ENCODE results near the gene TLR4.
A peak's percentile ranks its signal among the peaks of the same experiment; 100 is the strongest.

The TLR4 gene

DNA sequence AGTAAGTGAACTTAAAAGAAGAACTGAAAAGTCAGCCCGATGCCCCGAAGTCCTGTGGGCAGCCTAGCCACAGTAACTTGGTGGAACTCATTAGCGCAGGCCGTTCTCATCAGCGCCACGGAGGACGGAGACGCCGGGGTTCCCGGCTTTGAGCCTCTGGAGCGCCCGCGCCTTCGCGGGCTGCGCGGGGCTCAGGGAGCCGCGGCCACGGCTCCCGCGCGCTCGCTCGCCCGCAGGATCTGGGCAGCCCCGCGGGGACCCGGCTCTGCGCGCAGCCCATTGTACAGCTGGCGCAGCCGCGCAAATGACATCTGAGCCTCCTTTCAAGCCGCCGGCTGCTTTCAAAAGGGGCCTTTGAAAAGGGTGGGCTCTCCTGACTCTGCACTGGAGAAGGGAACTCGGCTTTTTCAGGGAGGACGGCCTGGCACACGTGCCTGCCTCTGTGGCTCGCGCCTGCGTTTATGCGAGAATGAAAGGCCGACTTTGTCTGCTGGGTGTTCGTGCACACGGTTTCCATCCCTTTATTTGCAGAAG, 40.7 kb downstream of the TLR4 start:
- H3K4me3 ChIP-seq (ENCODE audit: low read depth, low read length): peak overlapping the region; percentile 39
- in situ Hi-C loops (cut with HindIII; ENCODE audit: low sequenced_read_pairs): no loop called here
- TF ChIP-seq, protein P1, sequence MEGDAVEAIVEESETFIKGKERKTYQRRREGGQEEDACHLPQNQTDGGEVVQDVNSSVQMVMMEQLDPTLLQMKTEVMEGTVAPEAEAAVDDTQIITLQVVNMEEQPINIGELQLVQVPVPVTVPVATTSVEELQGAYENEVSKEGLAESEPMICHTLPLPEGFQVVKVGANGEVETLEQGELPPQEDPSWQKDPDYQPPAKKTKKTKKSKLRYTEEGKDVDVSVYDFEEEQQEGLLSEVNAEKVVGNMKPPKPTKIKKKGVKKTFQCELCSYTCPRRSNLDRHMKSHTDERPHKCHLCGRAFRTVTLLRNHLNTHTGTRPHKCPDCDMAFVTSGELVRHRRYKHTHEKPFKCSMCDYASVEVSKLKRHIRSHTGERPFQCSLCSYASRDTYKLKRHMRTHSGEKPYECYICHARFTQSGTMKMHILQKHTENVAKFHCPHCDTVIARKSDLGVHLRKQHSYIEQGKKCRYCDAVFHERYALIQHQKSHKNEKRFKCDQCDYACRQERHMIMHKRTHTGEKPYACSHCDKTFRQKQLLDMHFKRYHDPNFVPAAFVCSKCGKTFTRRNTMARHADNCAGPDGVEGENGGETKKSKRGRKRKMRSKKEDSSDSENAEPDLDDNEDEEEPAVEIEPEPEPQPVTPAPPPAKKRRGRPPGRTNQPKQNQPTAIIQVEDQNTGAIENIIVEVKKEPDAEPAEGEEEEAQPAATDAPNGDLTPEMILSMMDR (IDR thresholded peaks at IDR 0.05; ENCODE audit: low read depth, low read length, missing control alignments): no peak
- no peak for DNase-seq (ENCODE audit: low read depth)

DNA sequence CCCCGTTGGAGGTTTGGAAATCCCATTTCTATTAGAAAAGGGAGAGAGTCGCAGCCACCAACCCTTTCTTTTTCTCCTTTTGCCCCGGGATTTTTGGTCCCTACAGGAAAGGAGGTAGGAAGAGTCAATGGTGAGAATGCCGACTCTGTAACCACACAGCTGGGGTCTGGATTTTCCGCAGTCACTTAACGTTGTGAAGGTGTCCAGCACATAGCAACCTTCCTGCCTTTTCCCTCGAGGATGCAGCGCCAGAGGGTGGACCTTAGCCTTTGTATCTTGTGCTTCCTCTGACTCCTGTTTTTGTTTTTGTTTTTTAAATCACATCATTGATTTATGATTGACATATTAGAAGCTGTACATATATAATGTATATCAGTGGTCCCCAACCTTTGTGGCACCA, 41.4 kb downstream of the TLR4 start:
- in situ Hi-C loops (cut with HindIII; ENCODE audit: low sequenced_read_pairs): no loop called here
- H3K4me3 ChIP-seq (ENCODE audit: low read depth, low read length): no peak overlapping the region
- TF ChIP-seq, protein P1 (IDR thresholded peaks at IDR 0.05; ENCODE audit: low read depth, low read length, missing control alignments): no peak
- DNase-seq (ENCODE audit: low read depth): no peak

DNA sequence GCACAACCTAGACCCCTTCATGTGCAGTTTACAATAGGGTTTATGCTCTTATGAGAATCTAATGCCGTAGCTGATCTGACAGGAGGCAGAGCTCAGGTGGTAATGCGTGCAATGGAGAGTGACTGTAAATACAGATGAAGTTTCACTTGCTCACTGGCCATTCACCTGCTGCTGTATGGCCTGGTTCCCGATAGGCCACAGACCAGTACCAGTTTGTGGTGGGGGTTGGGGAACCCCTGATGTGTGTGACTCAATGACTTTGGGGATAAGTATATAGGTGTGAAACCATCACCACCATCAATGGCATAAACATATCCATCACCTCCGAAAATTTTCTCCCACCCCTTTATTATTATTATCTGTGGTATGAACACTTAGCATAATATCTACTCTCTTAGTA, 42.1 kb downstream of the TLR4 start:
- no peak for DNase-seq (ENCODE audit: low read depth)
- in situ Hi-C loops (cut with HindIII; ENCODE audit: low sequenced_read_pairs): no loop called here
- TF ChIP-seq, protein P1 (IDR thresholded peaks at IDR 0.05; ENCODE audit: low read depth, low read length, missing control alignments): no peak
- H3K4me3 ChIP-seq (ENCODE audit: low read depth, low read length): no peak overlapping the region

DNA sequence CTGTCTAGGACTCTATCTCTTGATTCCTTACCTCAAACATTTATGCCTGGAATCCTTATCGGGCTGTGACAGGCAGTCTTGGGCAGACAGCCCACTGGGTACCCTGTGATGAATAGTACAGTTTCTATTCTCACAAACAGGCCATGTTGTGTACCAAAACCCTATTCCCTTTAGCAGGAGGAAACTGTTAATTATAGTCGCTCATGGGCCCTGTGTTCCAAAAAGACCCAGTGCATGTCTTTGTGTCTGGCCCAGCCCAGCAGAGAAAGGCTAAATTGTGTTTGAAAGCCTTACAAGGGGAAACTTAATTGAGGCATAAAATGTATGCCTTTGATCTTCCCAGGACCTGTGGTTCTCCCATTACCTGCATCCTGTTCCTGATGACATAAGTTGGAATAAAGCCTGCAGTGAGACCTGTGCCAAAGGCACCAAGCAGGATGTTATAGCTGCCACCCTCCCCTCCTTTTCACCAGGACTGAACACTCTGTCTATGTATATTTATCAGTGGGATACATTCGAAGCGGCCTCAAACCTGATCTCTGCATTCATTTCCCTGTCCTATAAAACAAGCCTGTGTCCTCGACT, 43.3 kb downstream of the TLR4 start:
- TF ChIP-seq, protein P1 (IDR thresholded peaks at IDR 0.05; ENCODE audit: low read depth, low read length, missing control alignments): no peak
- no peak overlapping the region for H3K4me3 ChIP-seq (ENCODE audit: low read depth, low read length)
- in situ Hi-C loops (cut with HindIII; ENCODE audit: low sequenced_read_pairs): no loop called here
- no peak for DNase-seq (ENCODE audit: low read depth)

DNA sequence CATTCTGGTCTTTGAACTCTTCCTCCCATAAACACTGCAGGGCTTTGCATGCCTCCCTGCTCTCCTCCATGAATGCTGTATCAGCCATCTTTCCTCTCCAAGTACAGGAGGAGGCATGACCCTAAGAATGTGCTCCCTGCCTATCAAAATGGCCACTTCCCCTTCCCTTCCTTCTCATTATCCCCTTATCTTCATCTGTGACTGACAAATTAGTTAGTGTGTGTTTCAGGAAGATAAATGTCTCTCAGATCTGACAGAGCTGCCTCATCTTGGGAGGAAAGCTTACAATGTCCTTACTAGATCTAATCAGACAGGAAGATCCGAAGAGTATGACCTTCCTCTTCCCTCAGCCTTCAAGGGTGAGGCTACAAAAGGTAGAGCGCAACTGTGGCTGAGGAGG, 46.2 kb downstream of the TLR4 start:
- TF ChIP-seq, protein P1 (IDR thresholded peaks at IDR 0.05; ENCODE audit: low read depth, low read length, missing control alignments): no peak
- no peak overlapping the region for H3K4me3 ChIP-seq (ENCODE audit: low read depth, low read length)
- no peak for DNase-seq (ENCODE audit: low read depth)
- in situ Hi-C loops (cut with HindIII; ENCODE audit: low sequenced_read_pairs): no loop called here

DNA sequence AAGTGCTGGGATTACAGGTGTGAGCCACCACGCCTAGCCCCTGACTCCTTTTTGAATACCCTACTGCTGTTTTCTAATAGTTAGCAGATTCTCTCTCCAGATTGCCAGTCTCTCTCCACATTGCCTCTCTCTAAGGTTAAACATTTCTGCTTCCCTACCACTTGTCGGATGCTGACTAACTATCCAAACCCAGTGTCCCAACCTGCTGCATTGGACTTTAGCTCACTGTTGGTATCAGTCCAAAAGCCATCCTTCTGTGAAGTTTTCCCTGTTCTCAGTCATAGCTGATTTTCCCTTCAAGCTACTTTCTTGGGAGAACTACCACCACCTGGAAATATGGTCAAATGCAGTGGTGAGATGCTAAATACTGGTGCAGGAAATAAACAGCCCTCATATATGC, 48.7 kb downstream of the TLR4 start:
- TF ChIP-seq, protein P1 (IDR thresholded peaks at IDR 0.05; ENCODE audit: low read depth, low read length, missing control alignments): no peak
- in situ Hi-C loops (cut with HindIII; ENCODE audit: low sequenced_read_pairs): no loop called here
- no peak overlapping the region for H3K4me3 ChIP-seq (ENCODE audit: low read depth, low read length)
- DNase-seq (ENCODE audit: low read depth): no peak

Data from astrocyte of the cerebellum (primary cell).